Brain microvascular endothelial cell (primary cell): ENCODE results near the gene GFM1.
A peak's percentile ranks its signal among the peaks of the same experiment; 100 is the strongest.

Source experiments
- DNase-seq: peaks from one replicate; pipeline ENCODE4 v3.0.0-alpha.2; 2020
- H3K27ac ChIP-seq: fragments of 250-450 bp; sonication (Bioruptor Pico); 2 replicates; pipeline ENCODE4 v1.5.1; 2020; ENCODE audit warnings: mild to moderate bottlenecking, moderate library complexity
- H3K27me3 ChIP-seq: fragments of 250-450 bp; sonication (Bioruptor Pico); replicated peaks from 2 replicates; pipeline ENCODE4 v1.5.1; 2020; ENCODE audit warnings: mild to moderate bottlenecking
- H3K36me3 ChIP-seq: fragments of 250-450 bp; sonication (Bioruptor Pico); replicated peaks from 2 replicates; pipeline ENCODE4 v1.5.1; 2020; ENCODE audit warnings: mild to moderate bottlenecking
- H3K4me3 ChIP-seq: 2 replicates; pipeline ENCODE4 v1.5.1; 2011; ENCODE audit warnings: low read depth, mild to moderate bottlenecking, control low read depth, low read length, moderate library complexity
- CTCF ChIP-seq: IDR thresholded peaks from 2 replicates; pipeline ENCODE4 v1.5.1; 2011; ENCODE audit warnings: low read depth, mild to moderate bottlenecking, moderate library complexity, low read length, control low read depth, inconsistent platforms; ENCODE audit errors: missing control alignments
- in situ Hi-C: cut with HindIII; loops from 2 replicates; pipeline ENCODE4 v1.10.0; 2017; ENCODE audit warnings: low sequenced_read_pairs, low pct_ligation_motif_present

GFM1 gene

GRCh38 chr3:158663832-158664231 lies 19.5 kb downstream of the GFM1 start:
- Histone ChIP-seq H3K36me3 (peaks cover 60% of the 10 kb centered on the region), H3K4me3 (no peak overlapping the region), H3K27me3 (no peaks in the 10 kb centered on the region), H3K27ac (no peak overlapping the region)
- no peak for DNase-seq
- no peak for TF ChIP-seq CTCF
- in situ Hi-C loops: no loop called here

- Histone ChIP-seq H3K27ac (no peak overlapping the region), H3K4me3 (no peak overlapping the region), H3K36me3 (peaks cover 68% of the 10 kb centered on the region), H3K27me3 (no peaks in the 10 kb centered on the region)
- in situ Hi-C loops: no loop called here
- no peak for DNase-seq
- TF ChIP-seq CTCF: no peak
Observed at GRCh38 chr3:158666416-158666815, 22.1 kb downstream of the GFM1 start.

- Histone ChIP-seq H3K27me3 (no peaks in the 10 kb centered on the region), H3K36me3 (peaks cover 59% of the 10 kb centered on the region), H3K4me3 (no peak overlapping the region), H3K27ac (peak overlapping the region; percentile 51)
- peak; percentile 78 for DNase-seq
- in situ Hi-C loops: no loop called here
- no peak for TF ChIP-seq CTCF
Observed at GRCh38 chr3:158668506-158668905, 24.2 kb downstream of the GFM1 start.

- H3K36me3 ChIP-seq: peaks cover 35% of the 10 kb centered on the region
- no peak for TF ChIP-seq CTCF
- H3K4me3 ChIP-seq: peak overlapping the region; percentile 84
- no peak for DNase-seq
- H3K27ac ChIP-seq: peak overlapping the region; percentile 80
- in situ Hi-C loops: no loop called here
- H3K27me3 ChIP-seq: no peaks in the 10 kb centered on the region
Observed at GRCh38 chr3:158671821-158672214, 27.5 kb downstream of the GFM1 start.

GRCh38 chr3:158672215-158673176 lies 28.2 kb downstream of the GFM1 start, which contains the start of gene LXN:
Gene LXN, minus strand, starts transcription at chr3:158672648. Its CDS starts 170 bp downstream, at chr3:158672478.
- peak; percentile 96 for TF ChIP-seq CTCF
- DNase-seq: peak; percentile 93
- Histone ChIP-seq H3K36me3 (peaks cover 30% of the 10 kb centered on the region), H3K27me3 (no peaks in the 10 kb centered on the region), H3K4me3 (peak within 1 kb of the TSS; percentile 84), H3K27ac (peak within 1 kb of the TSS; percentile 80)
- in situ Hi-C loops: no loop called here

- TF ChIP-seq CTCF: no peak
- Histone ChIP-seq H3K27ac (no peak overlapping the region), H3K36me3 (no peaks in the 10 kb centered on the region), H3K4me3 (no peak overlapping the region), H3K27me3 (no peaks in the 10 kb centered on the region)
- in situ Hi-C loops: no loop called here
- DNase-seq: no peak
Observed at GRCh38 chr3:158678687-158679086, 34.4 kb downstream of the GFM1 start.
